Stimulated activated naive CD8-positive, alpha-beta T cell treated with anti-CD3 and anti-CD28 coated beads, Interleukin-15, Interleukin-2, amounts not matched to agents 100 U/mL and 50 U/mL, for 24 hours (primary cell): ENCODE results near the gene OR2W3.
A peak's percentile ranks its signal among the peaks of the same experiment; 100 is the strongest.

Source experiments
- ATAC-seq: fragments of 150-1000 bp; cut with Tn5 transposase; one replicate; pipeline ENCODE4 v1.10.0; 2021
- DNase-seq: peaks from one replicate; pipeline ENCODE4 v3.0.0; 2021

The OR2W3 gene

GRCh38 chr1:247895163-247895637 lies at the start of gene OR2W3:
OR2W3 (plus strand) TSS chr1:247895587; CDS start chr1:247895587, 0 bp downstream.
- no peak for ATAC-seq
- DNase-seq: no peak

GRCh38 chr1:247845693-247846017 lies 49.7 kb upstream of the OR2W3 start:
- DNase-seq: no peak
- no peak for ATAC-seq

GRCh38 chr1:247848346-247848745 lies 47.0 kb upstream of the OR2W3 start:
- no peak for ATAC-seq
- DNase-seq: no peak

- ATAC-seq: no peak
- no peak for DNase-seq
These were observed 45.8 kb upstream of the OR2W3 start for GRCh38 chr1:247849616-247850015.

- ATAC-seq (no peak), DNase-seq (no peak)
These were observed 40.4 kb upstream of the OR2W3 start for GRCh38 chr1:247854899-247855545.

GRCh38 chr1:247855911-247856310 lies 39.5 kb upstream of the OR2W3 start:
- ATAC-seq (no peak), DNase-seq (no peak)

- peak; percentile 50 for DNase-seq
- ATAC-seq: peak; percentile 82
These were observed 38.1 kb upstream of the OR2W3 start, which contains the start of gene TRIM58 for GRCh38 chr1:247857069-247857984. TRIM58 (plus strand) TSS chr1:247857187; CDS start chr1:247857247, 60 bp downstream.

- ATAC-seq (no peak), DNase-seq (no peak)
These were observed 37.3 kb upstream of the OR2W3 start for GRCh38 chr1:247857985-247858619.

- ATAC-seq (no peak), DNase-seq (no peak)
These were observed 32.6 kb upstream of the OR2W3 start for GRCh38 chr1:247862756-247863155.

- no peak for ATAC-seq
- DNase-seq: no peak
These were observed 30.7 kb upstream of the OR2W3 start for GRCh38 chr1:247864644-247865043.

GRCh38 chr1:247865416-247865815 lies 30.0 kb upstream of the OR2W3 start:
- DNase-seq: no peak
- no peak for ATAC-seq

- ATAC-seq: no peak
- no peak for DNase-seq
These were observed 12.0 kb upstream of the OR2W3 start for GRCh38 chr1:247883346-247883745.

GRCh38 chr1:247884797-247885413 lies 10.5 kb upstream of the OR2W3 start:
- ATAC-seq (no peak), DNase-seq (no peak)

GRCh38 chr1:247895976-247896375 lies 589 bp downstream of the OR2W3 start:
- DNase-seq: no peak
- ATAC-seq: no peak

GRCh38 chr1:247904122-247904521 lies 8.7 kb downstream of the OR2W3 start:
- DNase-seq (no peak), ATAC-seq (no peak)

GRCh38 chr1:247905181-247905580 lies 9.8 kb downstream of the OR2W3 start:
- no peak for ATAC-seq
- no peak for DNase-seq

- DNase-seq (no peak), ATAC-seq (no peak)
These were observed 10.6 kb downstream of the OR2W3 start for GRCh38 chr1:247905910-247906503.

GRCh38 chr1:247906504-247907047 lies 11.2 kb downstream of the OR2W3 start:
- DNase-seq (peak; percentile 17), ATAC-seq (peak; percentile 86)

GRCh38 chr1:247908766-247909165 lies 13.4 kb downstream of the OR2W3 start:
- no peak for DNase-seq
- ATAC-seq: no peak

- no peak for DNase-seq
- no peak for ATAC-seq
These were observed 18.4 kb downstream of the OR2W3 start for GRCh38 chr1:247913786-247914185.

GRCh38 chr1:247914941-247915662 lies 19.7 kb downstream of the OR2W3 start:
- DNase-seq: no peak
- no peak for ATAC-seq
